GM13976 (cell line): ENCODE data around the gene RAD9A.

Experiments
- DNase-seq: peaks from one replicate; pipeline ENCODE4 v3.0.0; 2012; ENCODE audit warnings: low spot score
- in situ Hi-C: fragments of 300-500 bp; cut with MboI; formaldehyde crosslinking; loops from one replicate; pipeline ENCODE4 v1.12.0; 2022; ENCODE audit warnings: low sequenced_read_pairs, mixed read lengths, inconsistent platforms; ENCODE audit not compliant: unreplicated experiment
- TF ChIP-seq, protein P1 (sequence below): IDR thresholded peaks from 2 replicates; pipeline ENCODE4 v1.5.1; 2012; ENCODE audit warnings: borderline replicate concordance, mild to moderate bottlenecking; ENCODE audit not compliant: insufficient read depth; ENCODE audit errors: extremely low read depth, missing control alignments, control extremely low read depth

RAD9A gene

DNA sequence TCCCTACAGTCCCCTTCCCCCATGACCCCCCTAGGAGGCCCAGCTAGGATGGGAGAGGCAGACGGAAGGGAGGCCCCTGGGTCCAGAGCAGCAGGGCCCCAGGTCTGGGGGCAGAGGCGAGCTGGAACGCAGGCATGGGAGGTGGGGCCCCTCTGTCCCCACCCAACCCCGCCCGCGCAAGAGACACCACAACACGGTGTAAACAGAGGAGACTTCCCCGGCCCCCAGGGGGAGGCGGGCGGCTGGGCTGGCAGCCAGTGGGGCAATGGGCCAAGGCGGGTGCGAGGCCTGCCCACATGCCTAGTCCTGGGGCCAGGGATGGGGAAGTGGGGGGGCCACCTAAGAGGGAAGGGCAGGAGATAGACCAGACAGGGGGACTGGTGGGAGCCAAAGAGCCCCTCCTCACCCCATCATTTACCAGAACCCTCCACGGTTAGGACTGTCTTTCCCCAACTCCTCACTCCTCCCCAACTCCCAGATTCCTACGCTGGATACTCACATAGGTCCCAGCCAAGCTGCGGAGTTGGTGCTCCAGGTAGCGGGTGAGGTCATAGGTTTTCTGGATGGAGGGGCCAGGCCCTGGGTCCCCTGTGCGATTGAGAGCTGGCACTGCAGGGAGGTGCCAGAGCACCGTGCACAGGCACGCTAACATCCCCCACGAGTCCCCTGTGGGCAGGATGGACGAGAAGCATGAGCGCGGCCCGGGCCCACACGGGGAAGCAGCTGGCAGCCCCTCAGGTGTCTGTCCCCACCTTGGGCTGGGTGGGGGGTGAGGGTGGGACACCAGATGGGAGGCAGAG is 24.6 kb upstream of the RAD9A start:
- TF ChIP-seq, protein P1, sequence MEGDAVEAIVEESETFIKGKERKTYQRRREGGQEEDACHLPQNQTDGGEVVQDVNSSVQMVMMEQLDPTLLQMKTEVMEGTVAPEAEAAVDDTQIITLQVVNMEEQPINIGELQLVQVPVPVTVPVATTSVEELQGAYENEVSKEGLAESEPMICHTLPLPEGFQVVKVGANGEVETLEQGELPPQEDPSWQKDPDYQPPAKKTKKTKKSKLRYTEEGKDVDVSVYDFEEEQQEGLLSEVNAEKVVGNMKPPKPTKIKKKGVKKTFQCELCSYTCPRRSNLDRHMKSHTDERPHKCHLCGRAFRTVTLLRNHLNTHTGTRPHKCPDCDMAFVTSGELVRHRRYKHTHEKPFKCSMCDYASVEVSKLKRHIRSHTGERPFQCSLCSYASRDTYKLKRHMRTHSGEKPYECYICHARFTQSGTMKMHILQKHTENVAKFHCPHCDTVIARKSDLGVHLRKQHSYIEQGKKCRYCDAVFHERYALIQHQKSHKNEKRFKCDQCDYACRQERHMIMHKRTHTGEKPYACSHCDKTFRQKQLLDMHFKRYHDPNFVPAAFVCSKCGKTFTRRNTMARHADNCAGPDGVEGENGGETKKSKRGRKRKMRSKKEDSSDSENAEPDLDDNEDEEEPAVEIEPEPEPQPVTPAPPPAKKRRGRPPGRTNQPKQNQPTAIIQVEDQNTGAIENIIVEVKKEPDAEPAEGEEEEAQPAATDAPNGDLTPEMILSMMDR, result no peak
- in situ Hi-C loops, result no loop called here
- DNase-seq, result no peak

DNA sequence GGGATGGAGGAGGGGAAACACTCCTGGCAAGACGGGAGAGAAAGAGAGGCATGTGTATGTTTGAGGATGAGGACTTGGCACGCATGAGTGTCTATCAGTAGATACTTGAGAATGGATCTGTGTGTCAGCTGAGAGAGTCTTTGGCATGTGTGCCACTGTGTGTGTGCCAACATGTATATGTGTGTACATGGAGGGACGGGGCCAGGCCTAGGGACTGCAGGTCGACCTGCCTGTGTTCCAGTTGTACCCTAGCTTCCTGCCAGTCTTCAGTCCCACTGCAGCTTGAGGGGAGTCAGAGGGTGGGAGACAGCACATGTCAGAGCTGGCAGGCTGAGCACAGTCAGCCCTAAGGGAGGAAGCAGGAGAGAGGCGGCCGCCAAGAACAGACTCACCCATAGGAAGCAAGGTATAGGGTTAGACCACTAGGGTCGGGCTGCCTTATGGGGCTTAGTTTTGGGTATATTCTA is 24.0 kb upstream of the RAD9A start:
- TF ChIP-seq, protein P1, result no peak
- no peak for DNase-seq
- in situ Hi-C loops, result no loop called here

DNA sequence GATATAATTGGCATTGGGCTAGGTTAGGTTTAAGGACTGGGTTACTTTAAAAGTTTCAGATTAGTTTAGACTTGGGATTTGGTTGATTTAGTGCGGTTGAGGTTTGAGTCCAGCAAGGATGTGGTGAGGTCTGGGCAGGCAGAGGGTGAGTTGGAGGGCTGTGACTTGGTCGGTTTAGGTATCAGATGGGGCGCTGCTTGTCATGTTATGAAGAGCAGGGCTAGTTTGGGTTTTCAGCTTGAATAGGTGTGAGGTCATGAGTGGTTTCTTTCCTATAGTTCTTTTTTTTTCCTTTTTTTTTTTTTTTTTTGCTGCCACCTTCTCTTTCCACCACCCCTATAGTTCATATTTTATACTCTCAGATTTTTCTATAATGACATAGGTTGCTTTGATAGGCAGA is 23.2 kb upstream of the RAD9A start:
- TF ChIP-seq, protein P1, result no peak
- no peak for DNase-seq
- in situ Hi-C loops, result no loop called here

DNA sequence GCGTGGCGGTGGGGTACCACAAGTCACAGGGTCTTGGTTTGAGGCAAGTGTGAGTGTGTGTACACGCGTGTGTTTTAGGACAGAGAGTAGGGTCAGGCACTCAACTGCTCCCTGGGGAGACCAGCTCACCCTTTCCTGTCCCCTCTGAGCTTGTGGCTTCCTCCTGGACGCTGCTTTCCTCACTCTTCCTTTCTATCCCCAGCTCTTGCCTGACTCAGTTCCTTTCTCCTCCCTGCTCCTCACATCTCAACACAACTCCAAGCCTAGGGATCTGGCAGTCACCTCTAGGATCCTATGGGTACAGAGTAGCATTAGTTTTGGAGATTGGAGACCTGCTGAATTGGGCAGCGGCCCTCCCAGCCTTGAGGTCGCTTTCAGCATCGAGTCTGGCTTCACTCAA is 22.5 kb upstream of the RAD9A start:
- in situ Hi-C loops, result no loop called here
- DNase-seq, result no peak
- TF ChIP-seq, protein P1, result no peak

DNA sequence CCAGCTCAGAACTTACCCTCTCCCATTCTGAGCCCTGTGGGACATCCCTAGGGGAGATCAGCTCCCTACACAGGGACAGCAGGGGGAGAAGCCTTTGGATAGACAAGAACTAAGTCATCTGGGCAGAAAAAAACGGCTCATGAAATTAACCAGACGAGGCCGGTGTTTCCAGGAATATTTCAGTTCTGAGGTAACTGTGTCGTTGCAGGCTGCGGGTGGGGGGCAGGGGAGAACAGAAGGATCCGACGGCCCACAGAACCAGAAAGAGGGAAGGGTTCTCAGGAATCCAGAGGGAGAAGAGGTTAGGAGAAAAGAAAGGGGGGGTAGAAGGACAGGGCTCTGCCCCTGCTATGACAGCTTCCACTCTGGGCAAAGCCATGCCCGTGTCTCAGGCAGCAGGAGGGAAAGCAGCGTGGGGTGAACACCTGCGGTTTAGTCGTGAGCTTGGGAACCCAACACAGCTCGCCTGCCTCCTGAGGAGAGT is 21.9 kb upstream of the RAD9A start:
- no peak for DNase-seq
- TF ChIP-seq, protein P1, result no peak

DNA sequence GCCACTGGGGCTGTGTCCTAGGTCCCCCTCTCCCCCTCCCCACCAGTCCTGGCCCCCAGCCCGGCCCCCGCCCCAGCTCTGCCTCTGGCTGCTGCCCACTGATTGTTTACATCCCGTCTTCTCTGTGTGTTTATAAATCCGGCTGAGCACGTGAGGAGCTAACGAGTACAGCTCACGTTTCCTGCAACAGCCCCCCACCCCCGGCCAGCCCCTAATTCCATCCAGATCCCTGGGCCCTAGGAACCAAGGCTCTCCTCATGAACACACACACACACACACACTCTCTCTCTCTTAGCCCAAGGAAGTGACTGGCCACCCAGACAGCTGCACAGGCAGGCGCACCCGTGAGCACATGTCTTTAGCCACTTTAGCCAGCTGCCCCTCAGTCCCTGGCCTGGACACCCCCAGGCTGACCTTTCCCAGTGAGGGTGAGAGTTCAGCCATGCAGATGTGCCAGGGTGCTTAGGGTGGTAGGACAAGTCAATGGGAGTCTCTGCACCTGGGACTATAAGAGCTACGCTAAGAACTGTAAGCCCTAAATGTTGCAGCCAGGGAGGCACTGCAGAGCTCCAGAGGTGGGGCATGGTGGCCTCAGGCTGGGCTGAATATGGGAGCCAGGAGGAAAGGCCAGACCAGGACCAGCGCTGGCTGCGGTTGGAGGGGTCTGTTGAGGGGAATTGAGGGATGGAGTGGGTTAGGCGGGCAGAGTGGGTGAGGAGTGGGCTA is 21.3 kb upstream of the RAD9A start:
- in situ Hi-C loops, result no loop called here
- DNase-seq, result no peak
- TF ChIP-seq, protein P1, result no peak

More for the DNA sequence above, 21.9 kb upstream of the RAD9A start:
- in situ Hi-C loops, result no loop called here
